Loucy (cell line): ENCODE results near the gene SYNE4.
A peak's percentile ranks its signal among the peaks of the same experiment; 100 is the strongest.

ENCODE experiments used
- H2AFZ ChIP-seq: fragments of 200-600 bp; sonication (generic); 2 replicates; pipeline ENCODE4 v1.6.0; 2016; ENCODE audit warnings: antibody characterized with exemption, mild to moderate bottlenecking, low read length, moderate library complexity
- H3F3A ChIP-seq: fragments of 200-600 bp; 2 replicates; pipeline ENCODE4 v1.6.0; 2016; ENCODE audit warnings: antibody characterized with exemption, low read depth, mild to moderate bottlenecking
- H3K27me3 ChIP-seq: fragments of 200-600 bp; sonication (generic); 2 replicates; pipeline ENCODE4 v1.6.1; 2014; ENCODE audit warnings: low read length, mild to moderate bottlenecking; ENCODE audit not compliant: insufficient read depth, poor library complexity, severe bottlenecking
- H3K36me3 ChIP-seq: fragments of 200-600 bp; sonication (generic); 2 replicates; pipeline ENCODE4 v1.6.1; 2016; ENCODE audit warnings: low read length; ENCODE audit not compliant: insufficient read depth
- H3K4me1 ChIP-seq: fragments of 200-600 bp; sonication (generic); 2 replicates; pipeline ENCODE4 v1.5.1; 2014; ENCODE audit warnings: low read length, mild to moderate bottlenecking; ENCODE audit not compliant: insufficient read depth, poor library complexity, severe bottlenecking
- H3K4me2 ChIP-seq: fragments of 200-600 bp; sonication (generic); 2 replicates; pipeline ENCODE4 v1.6.0; 2014; ENCODE audit warnings: antibody characterized with exemption, low read length, low read depth, mild to moderate bottlenecking; ENCODE audit not compliant: poor library complexity, severe bottlenecking
- H3K4me3 ChIP-seq: fragments of 200-600 bp; sonication (generic); 2 replicates; pipeline ENCODE4 v1.5.1; 2014; ENCODE audit warnings: low read length, mild to moderate bottlenecking, mixed read lengths; ENCODE audit not compliant: poor library complexity, severe bottlenecking
- H3K79me2 ChIP-seq: fragments of 200-600 bp; sonication (generic); 2 replicates; pipeline ENCODE4 v1.6.1; 2014; ENCODE audit warnings: low read length; ENCODE audit not compliant: insufficient read depth
- H3K9ac ChIP-seq: fragments of 200-600 bp; sonication (generic); 2 replicates; pipeline ENCODE4 v1.6.0; 2014; ENCODE audit warnings: mild to moderate bottlenecking, low read depth, low read length, moderate library complexity; ENCODE audit not compliant: poor library complexity, severe bottlenecking
- H3K9me2 ChIP-seq: fragments of 200-600 bp; sonication (generic); replicated peaks from 2 replicates; pipeline ENCODE4 v1.6.1; 2016; ENCODE audit warnings: low read depth, low read length, mixed read lengths
- H3K9me3 ChIP-seq: fragments of 200-600 bp; sonication (generic); 2 replicates; pipeline ENCODE4 v1.6.1; 2014; ENCODE audit warnings: mild to moderate bottlenecking, antibody characterized with exemption, low read length, low read depth; ENCODE audit not compliant: insufficient read depth
- H4K20me1 ChIP-seq: fragments of 200-600 bp; sonication (generic); 2 replicates; pipeline ENCODE4 v1.6.0; 2014; ENCODE audit warnings: antibody characterized with exemption, low read length, mild to moderate bottlenecking; ENCODE audit not compliant: insufficient read depth, poor library complexity, severe bottlenecking
- EZH2phosphoT487 ChIP-seq: fragments of 200-600 bp; IDR thresholded peaks from 2 replicates; pipeline ENCODE4 v1.6.1; 2018; ENCODE audit warnings: antibody characterized with exemption, mild to moderate bottlenecking, moderate library complexity, borderline replicate concordance
- TF ChIP-seq, protein P1 (sequence below): fragments of 200-600 bp; sonication (generic); conservative IDR thresholded peaks from 2 replicates; pipeline ENCODE4 v1.5.1; 2014; ENCODE audit warnings: mild to moderate bottlenecking, antibody characterized with exemption, low read length

The SYNE4 gene

DNA sequence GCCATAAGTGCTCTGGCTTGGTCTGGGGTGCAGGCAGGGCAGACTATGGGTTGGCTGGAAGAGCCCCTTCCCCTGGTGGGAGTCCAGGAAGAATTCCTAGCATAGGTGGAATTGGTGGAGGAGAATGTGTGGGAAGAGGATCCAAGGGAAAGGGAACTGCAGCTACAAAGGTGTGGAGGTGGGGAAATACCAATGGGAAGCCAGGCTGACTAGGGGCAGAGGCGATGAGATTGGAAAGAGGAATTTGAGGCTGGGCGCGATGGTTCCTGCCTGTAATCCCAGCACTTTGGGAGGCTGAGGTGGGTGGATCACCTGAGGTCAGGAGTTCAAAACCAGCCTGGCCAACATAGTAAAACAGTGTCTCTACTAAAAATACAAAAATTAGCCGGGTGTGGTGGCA is 18.5 kb downstream of the SYNE4 start:
- Histone ChIP-seq H3K9me2 (no peaks in the 10 kb centered on the region), H4K20me1 (no peaks in the 10 kb centered on the region), H3K9ac (no peak overlapping the region), H3K9me3 (no peaks in the 10 kb centered on the region), H3K4me2 (no peak overlapping the region), H2AFZ (no peak overlapping the region), H3K27me3 (peaks cover 13% of the 10 kb centered on the region), H3K4me1 (peaks cover 5% of the 10 kb centered on the region), H3K79me2 (0 out of 2 replicates have a peak, but pooled peaks cover 2% of the 10 kb centered on the region), H3K36me3 (no peaks in the 10 kb centered on the region), H3K4me3 (no peak overlapping the region), H3F3A (no peaks in the 10 kb centered on the region)
- TF ChIP-seq, protein P1, sequence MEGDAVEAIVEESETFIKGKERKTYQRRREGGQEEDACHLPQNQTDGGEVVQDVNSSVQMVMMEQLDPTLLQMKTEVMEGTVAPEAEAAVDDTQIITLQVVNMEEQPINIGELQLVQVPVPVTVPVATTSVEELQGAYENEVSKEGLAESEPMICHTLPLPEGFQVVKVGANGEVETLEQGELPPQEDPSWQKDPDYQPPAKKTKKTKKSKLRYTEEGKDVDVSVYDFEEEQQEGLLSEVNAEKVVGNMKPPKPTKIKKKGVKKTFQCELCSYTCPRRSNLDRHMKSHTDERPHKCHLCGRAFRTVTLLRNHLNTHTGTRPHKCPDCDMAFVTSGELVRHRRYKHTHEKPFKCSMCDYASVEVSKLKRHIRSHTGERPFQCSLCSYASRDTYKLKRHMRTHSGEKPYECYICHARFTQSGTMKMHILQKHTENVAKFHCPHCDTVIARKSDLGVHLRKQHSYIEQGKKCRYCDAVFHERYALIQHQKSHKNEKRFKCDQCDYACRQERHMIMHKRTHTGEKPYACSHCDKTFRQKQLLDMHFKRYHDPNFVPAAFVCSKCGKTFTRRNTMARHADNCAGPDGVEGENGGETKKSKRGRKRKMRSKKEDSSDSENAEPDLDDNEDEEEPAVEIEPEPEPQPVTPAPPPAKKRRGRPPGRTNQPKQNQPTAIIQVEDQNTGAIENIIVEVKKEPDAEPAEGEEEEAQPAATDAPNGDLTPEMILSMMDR: no peak
- no peak for TF ChIP-seq EZH2phosphoT487

DNA sequence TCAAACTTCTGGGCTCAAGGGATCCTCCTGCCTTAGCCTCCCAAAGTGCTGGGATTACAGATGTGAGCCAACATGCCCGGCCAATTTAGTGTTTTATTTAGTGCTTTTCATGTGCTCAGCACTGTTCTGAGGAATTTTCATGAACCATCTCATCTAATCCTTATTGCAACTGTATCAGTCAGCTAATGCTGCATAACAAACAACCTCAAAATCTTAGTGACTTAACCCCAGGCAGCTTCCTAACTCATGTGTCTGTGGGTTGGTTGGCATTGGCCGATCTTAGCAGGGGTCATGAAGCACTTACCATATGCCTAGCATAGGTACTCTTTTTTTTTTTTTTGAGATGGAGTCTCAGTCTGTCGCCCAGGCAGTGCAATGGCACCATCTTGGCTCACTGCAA is 19.8 kb downstream of the SYNE4 start:
- peaks cover 13% of the 10 kb centered on the region for H3K27me3 ChIP-seq
- H3K9ac ChIP-seq: no peak overlapping the region
- H3K4me1 ChIP-seq: no peaks in the 10 kb centered on the region
- H3F3A ChIP-seq: no peaks in the 10 kb centered on the region
- no peak overlapping the region for H3K4me2 ChIP-seq
- TF ChIP-seq, protein P1: no peak
- TF ChIP-seq EZH2phosphoT487: no peak
- H3K79me2 ChIP-seq: no peaks in the 10 kb centered on the region
- H2AFZ ChIP-seq: no peak overlapping the region
- no peaks in the 10 kb centered on the region for H3K36me3 ChIP-seq
- H3K9me3 ChIP-seq: no peaks in the 10 kb centered on the region
- no peak overlapping the region for H3K4me3 ChIP-seq
- H3K9me2 ChIP-seq: no peaks in the 10 kb centered on the region
- H4K20me1 ChIP-seq: no peaks in the 10 kb centered on the region

DNA sequence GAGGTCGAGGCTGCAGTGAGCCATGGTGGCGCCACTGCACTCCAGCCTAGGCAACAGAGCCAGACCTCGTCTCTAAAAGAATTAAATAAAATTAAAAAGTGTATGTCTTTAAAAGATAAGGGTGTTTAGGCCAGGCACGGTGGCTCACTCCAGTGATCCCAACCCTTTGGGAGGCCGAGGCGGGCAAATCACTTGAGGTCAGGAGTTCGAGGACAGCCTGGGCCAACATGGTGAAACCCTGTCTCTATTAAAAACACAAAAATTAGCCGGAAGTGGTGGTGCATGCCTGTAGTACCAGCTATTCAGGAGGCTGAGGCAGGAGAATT is 21.1 kb downstream of the SYNE4 start:
- TF ChIP-seq EZH2phosphoT487: no peak
- TF ChIP-seq, protein P1: no peak
- H3K79me2 ChIP-seq: no peaks in the 10 kb centered on the region
- peak overlapping the region; percentile 60 for H3K4me3 ChIP-seq
- peak overlapping the region; percentile 54 for H3K4me2 ChIP-seq
- no peak overlapping the region for H3K9ac ChIP-seq
- H3K4me1 ChIP-seq: no peaks in the 10 kb centered on the region
- H3K9me3 ChIP-seq: no peaks in the 10 kb centered on the region
- H3K9me2 ChIP-seq: no peaks in the 10 kb centered on the region
- H3K36me3 ChIP-seq: no peaks in the 10 kb centered on the region
- no peaks in the 10 kb centered on the region for H4K20me1 ChIP-seq
- no peaks in the 10 kb centered on the region for H3F3A ChIP-seq
- H2AFZ ChIP-seq: 0 out of 2 replicates have a peak overlapping the region, but pooled peaks have one; percentile 64
- H3K27me3 ChIP-seq: peaks cover 13% of the 10 kb centered on the region
